HG03439 (cell line): ENCODE results near the gene TUBG1.
"Not testable (repeated sequence)": the region's sequence is repeated elsewhere in the genome, so short reads cannot be mapped to it uniquely, and the experiment has no call there.

Source experiments
- ATAC-seq: cut with Tn5 transposase; IDR thresholded peaks from one replicate; pipeline ENCODE4 v1.9.1; 2021; ENCODE audit warnings: mild to moderate bottlenecking, moderate library complexity; ENCODE audit not compliant: unreplicated experiment

Gene TUBG1

GRCh38 chr17:42623271-42623670 is 13.8 kb downstream of the TUBG1 start:
- no peak for ATAC-seq

GRCh38 chr17:42623732-42624596 is 14.5 kb downstream of the TUBG1 start:
- ATAC-seq, result no peak

GRCh38 chr17:42627032-42627764 is 17.7 kb downstream of the TUBG1 start:
- ATAC-seq, result not testable (repeated sequence)

GRCh38 chr17:42629411-42630009 is 20.0 kb downstream of the TUBG1 start:
- ATAC-seq, result no peak

GRCh38 chr17:42632949-42633444 is 23.5 kb downstream of the TUBG1 start:
- ATAC-seq, result no peak

- no peak for ATAC-seq
These were observed 30.1 kb downstream of the TUBG1 start for GRCh38 chr17:42639525-42640113.

- ATAC-seq, result no peak
These were observed 30.6 kb downstream of the TUBG1 start for GRCh38 chr17:42640121-42640520.

GRCh38 chr17:42642336-42642735 is 32.9 kb downstream of the TUBG1 start:
- no peak for ATAC-seq

- no peak for ATAC-seq
These were observed 38.3 kb downstream of the TUBG1 start for GRCh38 chr17:42647778-42648177.

- no peak for ATAC-seq
These were observed 41.9 kb downstream of the TUBG1 start for GRCh38 chr17:42651392-42651791.

- no peak for ATAC-seq
These were observed 44.0 kb downstream of the TUBG1 start for GRCh38 chr17:42653179-42654124.

GRCh38 chr17:42655528-42655927 is 46.0 kb downstream of the TUBG1 start:
- no peak for ATAC-seq

GRCh38 chr17:42657824-42658588 is 48.5 kb downstream of the TUBG1 start:
- no peak for ATAC-seq

GRCh38 chr17:42659079-42659931 is 49.8 kb downstream of the TUBG1 start, which contains the start of gene TUBG2:
TUBG2 (plus strand) TSS chr17:42659284; CDS start chr17:42659504, 220 bp downstream.
- ATAC-seq, result peak; percentile 66

GRCh38 chr17:42659932-42660274 is 50.4 kb downstream of the TUBG1 start:
- ATAC-seq, result not testable (repeated sequence)

GRCh38 chr17:42660692-42661345 is 51.3 kb downstream of the TUBG1 start:
- ATAC-seq, result no peak
